ENCODE results near the gene ITGB3.
"Not testable (repeated sequence)": the region's sequence is repeated elsewhere in the genome, so short reads cannot be mapped to it uniquely, and the experiment has no call there.

ITGB3 gene

DNA sequence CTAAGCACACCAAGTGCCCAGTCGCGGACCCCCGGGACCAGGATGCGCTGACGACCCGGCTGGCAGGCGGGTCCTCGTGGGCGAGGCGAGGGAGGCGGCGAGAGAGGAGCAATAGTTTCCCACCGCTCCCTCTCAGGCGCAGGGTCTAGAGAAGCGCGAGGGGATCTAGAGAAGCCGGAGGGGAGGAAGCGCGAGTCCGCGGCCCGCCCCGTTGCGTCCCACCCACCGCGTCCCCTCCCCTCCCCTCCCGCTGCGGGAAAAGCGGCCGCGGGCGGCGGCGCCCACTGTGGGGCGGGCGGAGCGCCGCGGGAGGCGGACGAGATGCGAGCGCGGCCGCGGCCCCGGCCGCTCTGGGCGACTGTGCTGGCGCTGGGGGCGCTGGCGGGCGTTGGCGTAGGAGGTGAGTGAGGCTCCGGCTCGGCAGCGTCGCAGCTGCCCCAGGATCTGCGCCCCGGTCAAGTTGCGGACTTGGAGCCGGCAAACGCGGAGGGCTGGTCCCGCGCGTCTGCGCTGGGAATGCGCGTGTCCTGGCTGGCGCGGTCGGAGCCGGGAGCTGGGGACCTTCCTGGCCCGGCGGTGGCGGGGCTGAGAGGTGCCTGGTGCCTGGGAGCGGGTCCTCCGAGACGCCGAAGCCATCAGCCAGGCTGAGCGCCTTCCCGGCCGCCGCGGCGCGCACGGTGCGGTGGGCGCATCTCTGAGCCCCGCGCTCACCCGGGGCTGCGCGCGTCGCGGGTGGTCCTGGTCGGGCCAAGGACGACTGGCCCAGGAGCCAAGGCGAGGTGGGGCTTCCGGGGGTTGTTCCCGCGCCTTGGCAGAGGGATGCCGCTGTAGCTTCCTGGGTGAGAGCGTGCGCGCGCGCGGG is at the start of gene ITGB3:
Gene ITGB3, plus strand, starts transcription at position 287 of the 862 bp plus-strand sequence. Its CDS starts 35 bp downstream, at position 322.
- no peak for FAIRE-seq

- FAIRE-seq: no peak
Measured at GRCh38 chr17:47203984-47204721, 49.5 kb upstream of the ITGB3 start.

DNA sequence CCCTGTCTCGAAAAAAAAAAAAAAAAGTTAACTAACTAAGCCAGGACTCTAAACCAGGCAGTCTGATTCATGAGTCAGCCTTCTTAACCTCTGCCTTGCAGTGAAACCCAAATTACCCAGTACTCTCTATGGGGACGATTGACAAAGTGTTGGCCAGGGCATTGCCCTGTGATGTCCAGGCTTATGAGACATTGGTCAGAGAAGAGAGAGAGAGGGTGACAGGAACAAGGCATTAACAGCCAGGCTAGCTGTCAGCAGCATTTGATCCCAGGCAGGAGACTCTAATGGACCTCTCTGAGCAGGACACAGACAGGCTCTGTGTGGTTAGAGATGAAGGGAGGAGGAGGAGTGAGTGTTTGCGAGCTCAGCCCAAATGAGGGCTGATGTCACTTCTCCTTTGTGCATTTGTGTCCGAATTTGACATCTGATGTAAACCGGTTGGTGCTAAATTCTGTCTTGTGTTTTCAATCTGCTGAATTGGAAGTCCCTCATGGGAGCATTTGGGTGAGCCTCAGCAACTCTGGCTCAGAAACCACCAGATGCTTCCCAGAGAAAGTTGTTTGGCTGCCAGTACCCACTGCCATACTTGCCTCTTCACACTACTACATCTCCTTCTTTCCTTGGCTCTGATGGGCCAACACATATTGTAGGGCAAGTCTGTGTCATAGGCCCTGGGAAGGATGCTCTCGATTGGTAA is 48.8 kb upstream of the ITGB3 start:
- no peak for FAIRE-seq

DNA sequence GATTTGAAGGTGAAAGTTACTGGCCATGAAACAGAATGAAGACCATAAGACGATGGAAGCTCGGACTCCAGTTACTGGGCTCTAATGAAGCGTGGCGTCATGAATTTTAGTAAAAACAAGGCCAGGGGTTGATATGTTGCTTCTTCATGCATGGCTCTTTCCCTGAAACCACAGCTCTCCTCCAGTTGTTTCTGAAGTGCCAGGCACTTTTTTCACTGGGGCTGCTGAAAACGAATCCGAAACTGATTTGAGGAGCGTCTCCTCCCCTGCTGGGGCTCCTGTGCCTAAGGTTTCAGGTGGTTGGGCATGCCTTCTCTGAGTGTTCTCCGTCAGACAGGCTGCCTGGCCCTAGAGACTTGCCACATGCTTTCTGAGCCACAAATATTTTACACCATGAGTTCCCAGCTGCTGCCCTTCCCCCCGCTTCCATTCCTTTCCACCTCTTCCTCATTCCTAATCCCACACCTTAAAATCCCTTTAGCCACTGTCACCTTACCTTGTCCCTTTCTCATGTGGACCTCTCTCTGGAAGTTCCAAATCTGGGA is 48.1 kb upstream of the ITGB3 start:
- FAIRE-seq: no peak

- no peak for FAIRE-seq
Measured at GRCh38 chr17:47207143-47208067, 46.2 kb upstream of the ITGB3 start.

DNA sequence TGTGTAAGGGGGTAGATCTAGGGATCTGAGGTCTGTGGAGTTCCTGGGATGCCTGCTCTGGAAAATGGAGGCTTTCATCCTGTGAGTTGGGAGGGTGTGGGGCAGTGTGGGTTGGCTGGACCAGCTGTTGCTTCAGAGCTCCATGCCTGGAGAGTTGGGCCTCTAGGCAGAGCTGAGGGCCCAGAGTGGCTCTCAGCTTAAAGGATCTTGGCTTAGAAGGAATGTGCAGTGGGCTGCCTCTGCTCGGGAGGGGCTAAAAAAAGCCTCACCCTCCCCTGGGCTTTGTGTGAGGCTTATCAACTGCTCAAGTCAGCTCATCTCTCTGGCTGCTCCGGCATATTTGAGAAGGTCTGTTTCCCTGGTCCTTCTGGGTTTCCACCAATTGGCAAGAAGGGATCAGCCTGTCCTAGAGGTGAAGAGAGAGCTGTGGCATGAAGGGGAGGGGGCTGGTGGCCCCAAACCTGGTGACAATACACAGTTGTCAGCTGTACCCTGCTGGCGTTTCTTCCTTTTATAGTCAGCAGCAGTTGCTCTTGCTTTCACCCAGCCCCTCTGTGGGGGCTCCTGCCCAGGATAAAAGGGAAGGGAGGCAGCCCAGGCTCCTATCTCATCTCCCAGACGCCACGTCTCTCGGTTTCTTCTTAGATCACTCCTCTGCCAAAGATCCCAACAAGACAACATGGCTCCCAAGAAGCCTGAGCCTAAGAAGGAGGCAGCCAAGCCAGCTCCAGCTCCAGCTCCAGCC is 44.7 kb upstream of the ITGB3 start, which contains the start of gene MYL4:
Gene MYL4, plus strand, starts transcription at position 605 of the 745 bp plus-strand sequence. Its CDS starts 75 bp downstream, at position 680.
- no peak for FAIRE-seq

DNA sequence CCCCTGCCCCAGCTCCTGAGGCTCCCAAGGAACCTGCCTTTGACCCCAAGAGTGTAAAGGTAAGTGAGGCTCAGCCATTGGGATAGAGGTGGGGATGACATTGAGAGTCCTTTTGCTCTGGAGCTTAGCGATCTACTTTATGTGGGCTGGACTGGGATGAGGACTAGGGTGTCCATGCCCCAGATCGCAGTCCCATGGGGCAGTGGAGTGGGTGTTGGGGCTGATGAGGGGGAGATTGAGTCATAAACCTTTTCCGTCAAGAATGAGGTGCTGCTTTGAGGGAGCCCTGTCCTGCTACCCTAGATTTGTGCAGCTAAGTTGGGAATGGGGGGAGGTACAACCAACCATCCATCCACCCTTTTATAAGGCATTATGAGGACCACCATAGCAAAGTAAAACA is 44.1 kb upstream of the ITGB3 start:
- FAIRE-seq: no peak

- FAIRE-seq: no peak
Measured at GRCh38 chr17:47210105-47210504, 43.5 kb upstream of the ITGB3 start.

GRCh38 chr17:47210779-47211178 is 42.8 kb upstream of the ITGB3 start:
- no peak for FAIRE-seq

DNA sequence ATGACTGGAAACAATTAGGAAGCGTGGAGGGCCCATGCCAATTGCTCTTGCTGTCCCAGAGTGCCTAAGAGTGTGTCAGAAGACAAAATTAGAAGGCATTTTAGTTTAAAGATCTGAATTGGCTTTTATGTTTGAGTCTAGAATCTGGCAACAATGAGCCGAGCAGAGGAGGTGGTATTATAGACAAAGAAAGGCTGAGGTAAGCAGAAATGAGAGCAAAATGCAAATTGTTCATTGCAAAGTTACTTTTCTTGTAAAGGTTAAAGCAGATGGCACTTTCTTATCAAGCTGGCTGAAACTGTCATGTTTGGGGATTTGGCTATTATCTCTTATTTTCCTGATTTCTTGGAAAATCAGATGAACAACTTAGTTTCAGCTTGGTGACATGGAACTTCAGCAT is 41.2 kb upstream of the ITGB3 start:
- FAIRE-seq: no peak

GRCh38 chr17:47213540-47213939 is 40.1 kb upstream of the ITGB3 start:
- no peak for FAIRE-seq

DNA sequence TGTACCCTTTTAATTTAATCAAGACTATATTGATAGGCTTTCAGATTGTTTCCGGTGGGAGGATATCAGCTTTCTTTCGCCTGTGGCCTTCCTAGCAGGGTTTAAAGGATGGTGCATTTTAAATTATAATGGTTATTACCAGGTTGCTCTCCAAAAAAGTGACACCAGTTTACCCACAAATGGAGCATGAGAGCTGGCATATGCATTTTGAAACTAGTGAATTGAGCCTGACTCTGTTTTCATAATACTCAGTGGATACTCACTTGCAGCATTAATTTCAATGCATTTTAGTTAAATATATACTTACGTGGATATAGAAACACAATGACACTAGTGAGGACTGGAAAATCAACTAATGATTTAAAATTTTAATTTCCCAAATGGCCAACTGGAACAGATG is 38.7 kb upstream of the ITGB3 start:
- FAIRE-seq: no peak

GRCh38 chr17:47216821-47217220 is 36.8 kb upstream of the ITGB3 start:
- not testable (repeated sequence) for FAIRE-seq

DNA sequence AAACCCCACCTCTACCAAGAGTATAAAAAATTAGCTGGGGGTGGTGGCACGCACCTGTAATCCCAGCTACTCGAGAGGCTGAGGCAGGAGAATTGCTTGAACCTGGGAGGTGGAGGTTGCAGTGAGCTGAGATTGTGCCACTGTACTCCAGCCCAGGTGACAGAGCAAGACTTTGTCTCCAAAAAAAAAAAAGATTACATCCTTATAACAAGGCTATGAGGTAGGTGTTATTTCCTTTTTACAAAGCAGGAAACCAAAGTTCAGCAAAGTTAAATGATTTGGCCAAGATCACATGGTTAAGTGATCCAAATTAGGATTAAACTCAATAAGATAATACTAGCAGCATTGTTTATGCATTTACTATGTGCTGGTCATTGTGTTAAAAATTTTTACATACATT is 36.3 kb upstream of the ITGB3 start:
- FAIRE-seq: not testable (repeated sequence)

GRCh38 chr17:47218896-47219430 is 34.7 kb upstream of the ITGB3 start:
- FAIRE-seq: no peak

DNA sequence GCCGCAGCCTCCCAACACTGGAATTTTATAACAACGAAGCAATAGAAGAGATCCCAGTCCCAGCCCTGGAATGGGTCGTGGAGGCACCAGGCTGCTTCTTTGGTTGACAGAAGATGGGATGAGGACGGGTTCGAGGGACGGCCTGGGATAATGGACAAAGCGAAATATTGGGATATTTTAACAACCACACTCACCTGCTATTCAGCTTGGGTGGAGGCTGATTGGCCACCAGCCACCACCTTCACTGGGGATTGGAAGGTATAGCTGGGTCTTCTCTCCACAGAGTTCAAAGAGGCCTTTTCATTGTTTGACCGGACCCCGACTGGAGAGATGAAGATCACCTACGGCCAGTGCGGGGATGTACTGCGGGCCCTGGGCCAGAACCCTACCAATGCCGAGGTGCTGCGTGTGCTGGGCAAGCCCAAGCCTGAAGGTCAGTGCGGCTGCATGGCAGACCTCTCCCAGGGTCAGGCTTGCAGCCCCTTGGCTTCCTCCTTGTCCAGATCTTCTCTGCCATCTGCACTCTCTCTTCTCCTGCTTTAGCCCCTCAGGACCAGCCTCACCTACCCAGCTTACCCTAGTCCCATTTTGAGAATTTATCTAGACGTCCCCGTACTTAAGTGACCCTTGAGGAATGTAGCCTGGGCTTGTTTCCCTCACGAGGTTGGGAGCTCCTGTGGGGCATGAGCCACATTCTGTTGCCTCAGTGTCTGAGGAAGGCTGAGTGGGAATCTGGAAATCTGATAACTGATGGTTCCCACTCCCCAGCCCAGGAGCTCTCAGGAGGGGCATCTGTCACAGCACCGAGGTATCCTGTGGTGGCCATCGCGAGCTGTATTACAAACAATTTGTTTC is 33.8 kb upstream of the ITGB3 start:
- no peak for FAIRE-seq

DNA sequence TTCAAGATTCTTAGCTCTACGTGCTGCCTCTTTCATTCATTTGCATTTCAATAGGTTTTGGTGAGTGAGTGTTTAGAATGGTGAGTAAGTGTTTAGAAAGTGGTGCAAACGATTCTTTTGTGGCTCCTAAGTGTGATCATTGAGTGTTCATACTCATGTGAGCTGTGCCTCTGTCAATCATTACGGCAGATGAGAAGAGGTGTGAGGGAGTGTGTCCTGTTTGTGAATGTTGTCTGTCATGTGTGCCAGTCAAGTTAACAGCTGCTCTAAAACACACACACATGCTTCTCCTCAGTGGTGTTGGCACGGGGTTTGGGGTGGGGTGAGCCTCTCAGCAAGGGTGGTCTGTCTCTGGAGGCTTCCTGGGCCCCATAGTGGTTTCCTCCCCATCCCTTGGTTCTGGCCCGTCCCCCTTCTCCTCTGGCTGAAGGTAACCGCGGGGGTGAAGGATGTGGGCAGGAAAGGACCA is 33.1 kb upstream of the ITGB3 start:
- no peak for FAIRE-seq

GRCh38 chr17:47221154-47221553 is 32.5 kb upstream of the ITGB3 start:
- FAIRE-seq: no peak

- no peak for FAIRE-seq
Measured at GRCh38 chr17:47222047-47222446, 31.6 kb upstream of the ITGB3 start.

- no peak for FAIRE-seq
Measured at GRCh38 chr17:47223007-47223406, 30.6 kb upstream of the ITGB3 start.

Measured in TTC549 (cell line).